Esophagus squamous epithelium (tissue), 4 donors: Measurements from ENCODE around the gene PPFIBP1.

ENCODE experiments used
- POLR2A ChIP-seq, 4 donors: fragments of 450-650 bp; IDR thresholded peaks; one replicate each; pipeline ENCODE4 v1.6.1; 2017; ENCODE audit warnings: antibody characterized with exemption in 4 of 4, mild to moderate bottlenecking in 4 of 4, moderate library complexity in 3 of 4
- TF ChIP-seq, protein P1 (sequence below), 6 experiments: fragments of 450-650 bp in 4 of 6; fragments of 200-600 bp in 2 of 6; sonication (generic) in 2 of 6; IDR thresholded peaks; one replicate each; pipeline ENCODE4 v1.5.1; 2016 to 2019; ENCODE audit warnings: antibody characterized with exemption in 6 of 6, mild to moderate bottlenecking in 4 of 6, moderate library complexity in 4 of 6

DNA sequence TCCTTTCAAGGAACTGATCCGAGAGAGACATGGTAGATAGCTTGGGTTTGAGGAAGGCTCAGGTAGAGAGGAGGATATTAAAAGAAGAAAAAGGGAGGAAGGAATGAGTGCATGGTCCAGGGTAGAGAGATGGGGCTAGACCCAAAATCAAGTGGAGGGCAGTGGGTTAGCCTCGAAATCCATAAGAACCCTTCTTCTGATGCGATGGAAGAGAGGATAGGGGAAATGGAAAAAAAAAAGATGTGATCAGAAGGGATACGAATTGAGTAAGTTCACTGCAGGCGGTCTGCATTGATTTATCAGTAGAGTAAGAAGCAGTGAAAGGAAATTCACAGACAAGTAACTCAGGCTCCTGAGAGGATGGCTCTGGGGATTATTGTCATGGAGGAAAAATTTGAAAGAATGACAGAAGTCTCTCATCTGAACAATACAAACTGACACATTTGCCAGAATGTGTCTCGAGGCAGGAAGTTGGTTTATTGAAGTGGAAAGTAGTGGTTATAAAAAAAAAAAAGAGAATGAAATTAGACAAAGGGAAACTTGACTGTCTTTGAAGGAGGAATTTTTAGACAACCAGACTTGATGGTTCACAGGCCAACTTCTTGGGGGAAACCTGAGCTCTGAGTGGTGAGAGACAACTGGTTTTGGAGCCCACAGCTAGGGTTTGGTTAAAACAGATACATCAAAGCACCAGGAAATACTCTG lies 10.2 kb downstream of the PPFIBP1 start:
- TF ChIP-seq, protein P1, sequence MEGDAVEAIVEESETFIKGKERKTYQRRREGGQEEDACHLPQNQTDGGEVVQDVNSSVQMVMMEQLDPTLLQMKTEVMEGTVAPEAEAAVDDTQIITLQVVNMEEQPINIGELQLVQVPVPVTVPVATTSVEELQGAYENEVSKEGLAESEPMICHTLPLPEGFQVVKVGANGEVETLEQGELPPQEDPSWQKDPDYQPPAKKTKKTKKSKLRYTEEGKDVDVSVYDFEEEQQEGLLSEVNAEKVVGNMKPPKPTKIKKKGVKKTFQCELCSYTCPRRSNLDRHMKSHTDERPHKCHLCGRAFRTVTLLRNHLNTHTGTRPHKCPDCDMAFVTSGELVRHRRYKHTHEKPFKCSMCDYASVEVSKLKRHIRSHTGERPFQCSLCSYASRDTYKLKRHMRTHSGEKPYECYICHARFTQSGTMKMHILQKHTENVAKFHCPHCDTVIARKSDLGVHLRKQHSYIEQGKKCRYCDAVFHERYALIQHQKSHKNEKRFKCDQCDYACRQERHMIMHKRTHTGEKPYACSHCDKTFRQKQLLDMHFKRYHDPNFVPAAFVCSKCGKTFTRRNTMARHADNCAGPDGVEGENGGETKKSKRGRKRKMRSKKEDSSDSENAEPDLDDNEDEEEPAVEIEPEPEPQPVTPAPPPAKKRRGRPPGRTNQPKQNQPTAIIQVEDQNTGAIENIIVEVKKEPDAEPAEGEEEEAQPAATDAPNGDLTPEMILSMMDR (IDR thresholded peaks at IDR 0.05), result no peak
- no peak for TF ChIP-seq POLR2A (IDR thresholded peaks at IDR 0.05)
